ENCODE measurements around the gene GREM2. TPM values are rescaled to one million over a fixed set of nuclear protein-coding genes. Genes with fewer than 3 reads are reported as not detected.

The GREM2 gene
- total and polyA plus RNA-seq, 10 donors = 0.22 to 1.5 (median 0.69) TPM

DNA sequence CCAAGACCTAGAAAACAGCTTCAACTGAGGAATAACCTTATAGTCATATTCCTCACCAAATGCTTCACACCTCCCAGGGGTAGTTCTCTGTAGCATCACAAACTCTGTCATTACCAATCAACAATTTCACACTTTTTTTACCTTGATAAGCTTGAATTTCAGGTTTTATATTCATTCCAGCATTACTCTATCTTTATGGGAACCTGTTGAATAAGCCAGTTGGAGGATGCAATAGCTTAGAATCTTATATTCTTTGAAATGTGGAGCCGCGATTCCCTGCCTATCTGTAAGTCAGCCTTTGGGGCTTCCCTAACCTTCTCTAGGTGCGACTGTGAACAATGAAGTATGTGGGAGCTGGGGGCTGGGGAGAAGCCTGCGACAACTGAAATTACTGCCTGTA lies 145.4 kb downstream of the GREM2 start:
- H3K27ac ChIP-seq = no peak overlapping the region
- no peaks in the 10 kb centered on the region for H3K4me1 ChIP-seq
- DNase-seq = no peak
- 82 to 87% (median 83%) methylated on average over 4 of the region's 4 CpGs for WGBS, 5 donors
- intact Hi-C loops (cut with DNase I; ENCODE audit: low total_unique reads) = no loop called here
- no peak overlapping the region for H3K4me3 ChIP-seq
- H3K27me3 ChIP-seq (replicated peaks in 1 of 7) = no peaks in the 10 kb centered on the region
- TF ChIP-seq CTCF (IDR thresholded peaks at IDR 0.05 in 8 of 11, conservative IDR thresholded peaks at IDR 0.05 in 3 of 11) (no peak), POLR2AphosphoS5 (IDR thresholded peaks at IDR 0.05) (no peak), POLR2A (IDR thresholded peaks at IDR 0.05) (no peak)
- H3K9me3 ChIP-seq = no peaks in the 10 kb centered on the region
- H3K36me3 ChIP-seq = no peaks in the 10 kb centered on the region

- no peak for TF ChIP-seq CTCF (IDR thresholded peaks at IDR 0.05 in 8 of 11, conservative IDR thresholded peaks at IDR 0.05 in 3 of 11)
- no peak for TF ChIP-seq POLR2A (IDR thresholded peaks at IDR 0.05)
- no peak for TF ChIP-seq POLR2AphosphoS5 (IDR thresholded peaks at IDR 0.05)
- intact Hi-C loops (cut with DNase I; ENCODE audit: low total_unique reads) = no loop called here
- H3K27ac ChIP-seq = no peak overlapping the region
- H3K9me3 ChIP-seq = no peaks in the 10 kb centered on the region
- H3K4me3 ChIP-seq = no peak overlapping the region
- no peaks in the 10 kb centered on the region for H3K36me3 ChIP-seq
- no peaks in the 10 kb centered on the region for H3K27me3 ChIP-seq (replicated peaks in 1 of 7)
- no peak for DNase-seq
- H3K4me1 ChIP-seq = no peaks in the 10 kb centered on the region
- 17 to 33% (median 30%) methylated on average over 6 of the region's 6 CpGs for WGBS, 5 donors
These were observed 146.4 kb downstream of the GREM2 start for GRCh38 chr1:240465531-240465940.

GRCh38 chr1:240464099-240464498 lies 147.9 kb downstream of the GREM2 start:
- no peak overlapping the region for H3K27ac ChIP-seq
- WGBS, 5 donors = 70 to 84% (median 72%) methylated on average over 2 of the region's 2 CpGs
- no peaks in the 10 kb centered on the region for H3K27me3 ChIP-seq (replicated peaks in 1 of 7)
- TF ChIP-seq CTCF (IDR thresholded peaks at IDR 0.05 in 8 of 11, conservative IDR thresholded peaks at IDR 0.05 in 3 of 11) (no peak), POLR2A (IDR thresholded peaks at IDR 0.05) (no peak), POLR2AphosphoS5 (IDR thresholded peaks at IDR 0.05) (no peak)
- no peak for DNase-seq
- no peaks in the 10 kb centered on the region for H3K9me3 ChIP-seq
- intact Hi-C loops (cut with DNase I; ENCODE audit: low total_unique reads) = no loop called here
- H3K4me3 ChIP-seq = no peak overlapping the region
- no peaks in the 10 kb centered on the region for H3K4me1 ChIP-seq
- no peaks in the 10 kb centered on the region for H3K36me3 ChIP-seq

GRCh38 chr1:240462766-240463395 lies 149.1 kb downstream of the GREM2 start:
- TF ChIP-seq POLR2A (IDR thresholded peaks at IDR 0.05) (no peak), CTCF (IDR thresholded peaks at IDR 0.05 in 8 of 11, conservative IDR thresholded peaks at IDR 0.05 in 3 of 11) (no peak), POLR2AphosphoS5 (IDR thresholded peaks at IDR 0.05) (no peak)
- WGBS, 5 donors = 77 to 81% (median 78%) methylated on average over 7 of the region's 7 CpGs
- H3K9me3 ChIP-seq = no peaks in the 10 kb centered on the region
- no peak overlapping the region for H3K4me3 ChIP-seq
- H3K4me1 ChIP-seq = no peaks in the 10 kb centered on the region
- H3K27me3 ChIP-seq (replicated peaks in 1 of 7) = no peaks in the 10 kb centered on the region
- no peak overlapping the region for H3K27ac ChIP-seq
- no peak for DNase-seq
- intact Hi-C loops (cut with DNase I; ENCODE audit: low total_unique reads) = no loop called here
- H3K36me3 ChIP-seq = no peaks in the 10 kb centered on the region
